A549 (cell line): ENCODE results near the gene CA10.

Source experiments
- CEBPB ChIP-seq, 2 experiments: fragments of >200 bp in 1 of 2; sonication (Bioruptor Twin) in 1 of 2; formaldehyde crosslinking in 1 of 2; IDR thresholded peaks; 2 replicates each; pipeline ENCODE4 v1.6.1; 2012 to 2016
- CTCF ChIP-seq: fragments of >200 bp; sonication (Bioruptor Twin); formaldehyde crosslinking; IDR thresholded peaks from 3 replicates; pipeline ENCODE4 v1.5.1; 2016
- ELK1 ChIP-seq: fragments of 150-350 bp; IDR thresholded peaks from 2 replicates; pipeline ENCODE4 v1.6.1; 2014; ENCODE audit warnings: low read depth, mild to moderate bottlenecking, low read length
- KDM1A ChIP-seq: fragments of 200-600 bp; sonication (generic); IDR thresholded peaks from 2 replicates; pipeline ENCODE4 v1.6.1; 2016; ENCODE audit warnings: low read depth, mild to moderate bottlenecking
- MAX ChIP-seq: IDR thresholded peaks from 2 replicates; pipeline ENCODE4 v1.6.1; 2012
- PBX3 ChIP-seq: IDR thresholded peaks from 2 replicates; pipeline ENCODE4 v1.6.1; 2012
- RAD21 ChIP-seq, 2 experiments: fragments of >200 bp in 1 of 2; sonication (Bioruptor Twin) in 1 of 2; formaldehyde crosslinking in 1 of 2; IDR thresholded peaks in 1 of 2; conservative IDR thresholded peaks in 1 of 2; 2 replicates in 1 of 2; 3 replicates in 1 of 2; pipeline ENCODE4 v1.6.1; 2012 to 2018; ENCODE audit warnings: inconsistent platforms in 1 of 2

- TF ChIP-seq MAX = no peak
- TF ChIP-seq CTCF = no peak
- no peak for TF ChIP-seq CEBPB (IDR thresholded peaks at IDR 0.05)
- no peak for TF ChIP-seq RAD21 (conservative IDR thresholded peaks at IDR 0.05 in 1 of 2, IDR thresholded peaks at IDR 0.05 in 1 of 2)
- no peak for TF ChIP-seq KDM1A
- TF ChIP-seq PBX3 = no peak
- no peak for TF ChIP-seq ELK1
These were observed 407.4 kb downstream of the CA10 start for GRCh38 chr17:51751072-51751471.
